Upper lobe of left lung (tissue), 4 donors: ENCODE data around the gene NCK2.

Experiments
- CTCF ChIP-seq, 6 experiments: fragments of 450-650 bp in 4 of 6; fragments of 200-600 bp in 2 of 6; sonication (generic) in 2 of 6; IDR thresholded peaks; one replicate each; pipeline ENCODE4 v1.5.1; 2016 to 2019; ENCODE audit warnings: antibody characterized with exemption in 6 of 6
- POLR2AphosphoS5 ChIP-seq, 2 donors: sonication (generic); formaldehyde crosslinking; IDR thresholded peaks; one replicate each; pipeline ENCODE4 v1.5.1; 2017; ENCODE audit warnings: antibody characterized with exemption in 2 of 2

GRCh38 chr2:105824446-105824845 is 79.7 kb downstream of the NCK2 start:
- no peak for TF ChIP-seq POLR2AphosphoS5 (IDR thresholded peaks at IDR 0.05)
- no peak for TF ChIP-seq CTCF (IDR thresholded peaks at IDR 0.05)
